ENCODE results near the gene RAC2. TPM values are rescaled to one million over a fixed set of nuclear protein-coding genes. Genes with fewer than 3 reads are reported as not detected.
"Not testable (repeated sequence)": the region's sequence is repeated elsewhere in the genome, so short reads cannot be mapped to it uniquely, and the experiment has no call there.

RAC2 gene
- total RNA-seq, 6 donors from 2014 or later: 22.1 to 126 (median 65.2) TPM

GRCh38 chr22:37233751-37234631, 10.1 kb downstream of the RAC2 start:
- Histone ChIP-seq H3K9me3 (no peaks in the 10 kb centered on the region), H3K27me3 (no peaks in the 10 kb centered on the region), H3K36me3 (no peaks in the 10 kb centered on the region), H3K4me3 (no peak overlapping the region), H3K4me1 (peaks cover 10 to 37% (median 25%) of the 10 kb centered on the region in 4 donors), H3K27ac (peak overlapping the region in 1 of 4 donors; percentile 35)
- ATAC-seq (ENCODE audit: low FRiP score in 2 of 2) (no peak), DNase-seq (no peak)
- WGBS, 2 donors: 53 to 68% methylated on average over 19 to 27 of the region's 27 CpGs
- no peak for TF ChIP-seq POLR2AphosphoS5 (IDR thresholded peaks at IDR 0.05)

GRCh38 chr22:37233371-37233750, 10.7 kb downstream of the RAC2 start:
- not testable (repeated sequence) for H3K4me3 ChIP-seq; ATAC-seq (ENCODE audit: low FRiP score in 2 of 2); H3K36me3 ChIP-seq; DNase-seq; H3K27ac ChIP-seq; H3K27me3 ChIP-seq; H3K9me3 ChIP-seq
- peaks cover 11 to 43% (median 31%) of the 10 kb centered on the region in 4 donors for H3K4me1 ChIP-seq
- WGBS, 2 donors: 84 to 87% methylated on average over 12 of the region's 12 CpGs

- H3K27ac ChIP-seq: peak overlapping the region in 2 of 4 donors; percentile 85 to 88
- WGBS, 2 donors: 87 to 91% methylated on average over 8 to 15 of the region's 15 CpGs
- no peaks in the 10 kb centered on the region for H3K27me3 ChIP-seq
- H3K9me3 ChIP-seq: no peaks in the 10 kb centered on the region
- TF ChIP-seq CTCF (IDR thresholded peaks at IDR 0.05) (no peak), POLR2AphosphoS5 (IDR thresholded peaks at IDR 0.05) (no peak), EP300 (IDR thresholded peaks at IDR 0.05) (no peak), POLR2A (IDR thresholded peaks at IDR 0.05) (no peak)
- no peaks in the 10 kb centered on the region for H3K36me3 ChIP-seq
- DNase-seq (no peak), ATAC-seq (ENCODE audit: low FRiP score in 2 of 2) (no peak)
- H3K4me1 ChIP-seq: peaks cover 11 to 48% (median 30%) of the 10 kb centered on the region in 4 donors
- no peak overlapping the region for H3K4me3 ChIP-seq
Observed at GRCh38 chr22:37232140-37232998, 11.7 kb downstream of the RAC2 start.

- no peak for TF ChIP-seq POLR2A (IDR thresholded peaks at IDR 0.05)
- TF ChIP-seq EP300 (IDR thresholded peaks at IDR 0.05): no peak
- H3K27me3 ChIP-seq: no peaks in the 10 kb centered on the region
- no peak for DNase-seq
Observed at GRCh38 chr22:37231406-37232139, 12.5 kb downstream of the RAC2 start.

GRCh38 chr22:37230673-37231405, 13.2 kb downstream of the RAC2 start:
- no peak overlapping the region for H3K4me3 ChIP-seq
- peak overlapping the region; percentile 75 to 88 (median 81) for H3K27ac ChIP-seq
- H3K9me3 ChIP-seq: no peaks in the 10 kb centered on the region
- 70 to 71% methylated on average over 12 of the region's 14 CpGs for WGBS, 2 donors
- ATAC-seq (ENCODE audit: low FRiP score in 2 of 2) (no peak), DNase-seq (no peak)
- H3K36me3 ChIP-seq: no peaks in the 10 kb centered on the region
- no peaks in the 10 kb centered on the region for H3K27me3 ChIP-seq
- TF ChIP-seq POLR2AphosphoS5 (IDR thresholded peaks at IDR 0.05) (no peak), CTCF (IDR thresholded peaks at IDR 0.05) (no peak), EP300 (IDR thresholded peaks at IDR 0.05) (no peak), POLR2A (IDR thresholded peaks at IDR 0.05) (no peak)
- peaks cover 8 to 40% (median 27%) of the 10 kb centered on the region in 4 donors for H3K4me1 ChIP-seq

More at GRCh38 chr22:37231406-37232139, 12.5 kb downstream of the RAC2 start:
- Histone ChIP-seq H3K36me3 (no peaks in the 10 kb centered on the region), H3K4me1 (peaks cover 8 to 40% (median 27%) of the 10 kb centered on the region in 4 donors), H3K9me3 (no peaks in the 10 kb centered on the region), H3K4me3 (no peak overlapping the region), H3K27ac (peak overlapping the region; percentile 75 to 88 (median 81))
- ATAC-seq (ENCODE audit: low FRiP score in 2 of 2): no peak
- 66 to 68% methylated on average over 20 of the region's 21 CpGs for WGBS, 2 donors
